Thyroid gland (tissue), 4 donors: ENCODE results near the gene GCLM. TPM values are rescaled to one million over a fixed set of nuclear protein-coding genes. Genes with fewer than 3 reads are reported as not detected.
A peak's percentile ranks its signal among the peaks of the same experiment; 100 is the strongest.

Source experiments
- DNase-seq, 2 donors: peaks; one replicate each; pipeline ENCODE4 v3.0.0-alpha.2; 2019
- H3K27ac ChIP-seq, 3 donors: fragments of 200-600 bp; sonication (generic); 1 replicate in 2 of 3; 2 replicates in 1 of 3; pipeline ENCODE4 v1.5.1; 2016 to 2019; ENCODE audit warnings: mild to moderate bottlenecking in 1 of 3, moderate library complexity in 1 of 3
- H3K27me3 ChIP-seq: fragments of 200-600 bp; sonication (generic); one replicate; pipeline ENCODE4 v1.5.1; 2019
- H3K36me3 ChIP-seq, 2 donors: fragments of 200-600 bp; sonication (generic); one replicate each; pipeline ENCODE4 v1.5.1; 2016 to 2019
- H3K4me1 ChIP-seq, 2 donors: fragments of 200-600 bp; sonication (generic); one replicate each; pipeline ENCODE4 v1.5.1; 2017 to 2019
- H3K4me3 ChIP-seq, 3 donors: fragments of 200-600 bp; sonication (generic); replicated peaks in 1 of 3; 1 replicate in 2 of 3; 2 replicates in 1 of 3; pipeline ENCODE4 v1.5.1; 2016; ENCODE audit warnings: mild to moderate bottlenecking in 1 of 3
- H3K9me3 ChIP-seq: fragments of 200-600 bp; sonication (generic); one replicate; pipeline ENCODE4 v1.5.1; 2017
- CTCF ChIP-seq, 6 experiments: fragments of 200-600 bp in 3 of 6; fragments of 450-650 bp in 3 of 6; sonication (generic) in 3 of 6; IDR thresholded peaks; one replicate each; pipeline ENCODE4 v1.5.1; 2016 to 2019; ENCODE audit warnings: antibody characterized with exemption in 6 of 6, mild to moderate bottlenecking in 2 of 6, inconsistent platforms in 1 of 6, moderate library complexity in 1 of 6
- POLR2A ChIP-seq, 2 donors: fragments of 450-650 bp; IDR thresholded peaks; one replicate each; pipeline ENCODE4 v1.6.1; 2017; ENCODE audit warnings: antibody characterized with exemption in 2 of 2, mild to moderate bottlenecking in 2 of 2, moderate library complexity in 1 of 2
- WGBS, 2 donors: methylation state at CpG; one replicate each; pipeline ENCODE4 v1.1.5; 2017; 5-methylcytosine and 5-hydroxymethylcytosine counted together
- intact Hi-C: fragments of 100-400 bp; cut with DNase I; formaldehyde crosslinking; loops from one replicate; pipeline ENCODE4 v1.15.1; 2023
- total RNA-seq, 4 donors: library from RNA; depleted of rRNA; stranded (reverse); fragments of >200 nt; gene quantifications; one replicate each; pipeline ENCODE4 v1.2.3, GENCODE V29; 2016

The GCLM gene
- total RNA-seq, 4 donors from 2014 or later: 27.0 to 56.2 (median 43.4) TPM

GRCh38 chr1:93905051-93905450 lies 4.2 kb downstream of the GCLM start:
- no peak for TF ChIP-seq POLR2A (IDR thresholded peaks at IDR 0.05)
- no peak for TF ChIP-seq CTCF (IDR thresholded peaks at IDR 0.05)
- peaks cover 27 to 43% of the 10 kb centered on the region in 2 donors for H3K4me1 ChIP-seq
- peaks cover 5 to 8% of the 10 kb centered on the region in 2 donors for H3K36me3 ChIP-seq
- H3K27me3 ChIP-seq: no peaks in the 10 kb centered on the region
- no peak for DNase-seq
- no peak overlapping the region for H3K4me3 ChIP-seq
- 79 to 95% methylated on average over 1 of the region's 1 CpG for WGBS, 2 donors
- H3K27ac ChIP-seq: peak overlapping the region; percentile 29 to 56 (median 52)
- H3K9me3 ChIP-seq: no peaks in the 10 kb centered on the region
- intact Hi-C loops: no loop called here

GRCh38 chr1:93904228-93904627 lies 5.0 kb downstream of the GCLM start:
- intact Hi-C loops: no loop called here
- Histone ChIP-seq H3K4me3 (no peak overlapping the region), H3K36me3 (peaks cover 5 to 12% of the 10 kb centered on the region in 2 donors), H3K4me1 (peaks cover 27 to 43% of the 10 kb centered on the region in 2 donors), H3K27ac (peak overlapping the region in 1 of 3 donors; percentile 29), H3K9me3 (no peaks in the 10 kb centered on the region), H3K27me3 (no peaks in the 10 kb centered on the region)
- no peak for DNase-seq
- TF ChIP-seq POLR2A (IDR thresholded peaks at IDR 0.05) (no peak), CTCF (IDR thresholded peaks at IDR 0.05) (no peak)
- 67 to 70% methylated on average over 2 of the region's 2 CpGs for WGBS, 2 donors

GRCh38 chr1:93900723-93901504 lies 8.3 kb downstream of the GCLM start:
- TF ChIP-seq POLR2A (IDR thresholded peaks at IDR 0.05) (no peak), CTCF (IDR thresholded peaks at IDR 0.05) (no peak)
- Histone ChIP-seq H3K27me3 (no peaks in the 10 kb centered on the region), H3K36me3 (peaks cover 15 to 24% of the 10 kb centered on the region in 2 donors), H3K9me3 (no peaks in the 10 kb centered on the region), H3K4me1 (peaks cover 21 to 23% of the 10 kb centered on the region in 2 donors), H3K27ac (no peak overlapping the region), H3K4me3 (no peak overlapping the region)
- WGBS, 2 donors: 94 to 95% methylated on average over 3 of the region's 3 CpGs
- no peak for DNase-seq
- intact Hi-C loops: no loop called here

GRCh38 chr1:93899543-93900207 lies 9.6 kb downstream of the GCLM start:
- Histone ChIP-seq H3K4me3 (no peak overlapping the region), H3K36me3 (peaks cover 22 to 28% of the 10 kb centered on the region in 2 donors), H3K27ac (no peak overlapping the region), H3K4me1 (peaks cover 10 to 11% of the 10 kb centered on the region in 2 donors), H3K27me3 (no peaks in the 10 kb centered on the region), H3K9me3 (no peaks in the 10 kb centered on the region)
- intact Hi-C loops: no loop called here
- 89 to 91% methylated on average over 3 of the region's 3 CpGs for WGBS, 2 donors
- DNase-seq: no peak
- TF ChIP-seq CTCF (IDR thresholded peaks at IDR 0.05) (no peak), POLR2A (IDR thresholded peaks at IDR 0.05) (no peak)

GRCh38 chr1:93888900-93889299 lies 20.3 kb downstream of the GCLM start:
- peaks cover 0 to 6% of the 10 kb centered on the region in 2 donors for H3K36me3 ChIP-seq
- TF ChIP-seq POLR2A (IDR thresholded peaks at IDR 0.05) (no peak), CTCF (IDR thresholded peaks at IDR 0.05) (no peak)
- peaks cover 9 to 13% of the 10 kb centered on the region in 2 donors for H3K4me1 ChIP-seq
- intact Hi-C loops: no loop called here
- no peaks in the 10 kb centered on the region for H3K27me3 ChIP-seq
- whole genome bisulfite sequencing, 2 donors: 19 to 38% methylated on average over 6 of the region's 6 CpGs
- H3K4me3 ChIP-seq: no peak overlapping the region
- DNase-seq: peak; percentile 69 to 70
- no peaks in the 10 kb centered on the region for H3K9me3 ChIP-seq
- H3K27ac ChIP-seq: peak overlapping the region; percentile 59 to 68 (median 60)
